Subcutaneous preadipocyte (primary cell): ENCODE measurements around the gene MYLK4. TPM values are rescaled to one million over a fixed set of nuclear protein-coding genes. Genes with fewer than 3 reads are reported as not detected.

Source experiments
- total RNA-seq: library from RNA; depleted of rRNA; stranded (reverse); fragments of >200 nt; gene quantifications from 2 replicates; pipeline ENCODE4 v1.2.3, GENCODE V29; 2012

The MYLK4 gene
- total RNA-seq, result 0.39 and 0.73 TPM in 2 replicates

GRCh38 chr6:2750832-2751231 lies at the start of gene MYLK4:
Gene MYLK4, minus strand, starts transcription at chr6:2750922. Its CDS starts 1,628 bp downstream, at chr6:2749294.

DNA sequence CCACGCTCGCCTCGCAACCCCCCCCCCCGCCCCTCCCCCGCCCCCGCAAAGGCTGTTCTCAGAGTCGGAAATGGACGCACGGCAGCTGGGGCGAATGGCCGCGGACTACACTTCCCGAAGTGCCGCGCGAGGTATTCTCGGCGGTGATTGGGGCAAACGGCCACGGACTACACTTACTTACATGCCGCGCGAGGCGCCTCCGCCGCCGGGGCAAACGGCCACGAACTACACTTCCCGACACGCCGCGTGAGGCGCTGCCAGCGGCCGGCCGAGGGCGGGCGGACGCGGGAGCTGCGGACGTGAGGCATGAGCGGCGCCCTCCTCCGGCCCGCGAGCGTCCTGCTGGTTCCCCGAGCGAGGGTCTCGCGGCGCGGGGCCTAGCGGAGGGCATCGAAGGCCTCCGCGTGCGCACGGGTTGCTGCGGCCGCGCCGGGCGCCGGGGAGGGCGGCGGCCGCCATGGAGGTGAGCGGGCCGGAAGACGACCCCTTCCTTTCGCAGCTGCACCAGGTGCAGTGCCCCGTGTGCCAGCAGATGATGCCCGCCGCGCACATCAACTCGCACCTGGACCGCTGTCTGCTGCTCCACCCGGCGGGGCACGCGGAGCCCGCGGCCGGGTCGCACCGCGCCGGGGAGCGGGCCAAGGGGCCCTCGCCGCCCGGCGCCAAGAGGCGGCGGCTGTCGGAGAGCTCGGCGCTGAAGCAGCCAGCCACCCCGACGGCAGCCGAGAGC lies 14.6 kb upstream of the MYLK4 start, which contains the start of gene WRNIP1:
Gene WRNIP1, plus strand, starts transcription at position 228 of the 730 bp plus-strand sequence. Its CDS starts 230 bp downstream, at position 458.

Other genes with a start within 250 kb of the MYLK4 start
- gene WRNIP1, start 14.5 kb upstream of the MYLK4 start, total RNA-seq, result 26.5 and 41.1 TPM in 2 replicates
- 14.1 and 22.4 TPM in 2 replicates for gene SERPINB1, start 90.9 kb upstream of the MYLK4 start, total RNA-seq
- gene SERPINB9, start 152.4 kb upstream of the MYLK4 start, total RNA-seq, result 1.5 and 2.0 TPM in 2 replicates
- gene SERPINB6, start 220.6 kb upstream of the MYLK4 start, total RNA-seq, result 88.2 and 112 TPM in 2 replicates
- gene NQO2, start 249.0 kb upstream of the MYLK4 start, total RNA-seq, result 12.7 and 15.8 TPM in 2 replicates